MG63 (cell line): ENCODE results near the gene RASD1. TPM values are rescaled to one million over a fixed set of nuclear protein-coding genes. Genes with fewer than 3 reads are reported as not detected.

Source experiments
- DNase-seq: peaks from one replicate; pipeline ENCODE4 v3.0.0-alpha.2; 2020
- H3K27me3 ChIP-seq: fragments of 250-450 bp; sonication (Bioruptor Pico); 2 replicates; pipeline ENCODE4 v1.5.1; 2020; ENCODE audit warnings: mild to moderate bottlenecking, moderate library complexity
- H3K36me3 ChIP-seq: fragments of 250-450 bp; sonication (Bioruptor Pico); 2 replicates; pipeline ENCODE4 v1.5.1; 2020; ENCODE audit warnings: mild to moderate bottlenecking, moderate library complexity
- H3K4me3 ChIP-seq: fragments of 250-450 bp; sonication (Bioruptor Pico); 2 replicates; pipeline ENCODE4 v1.5.1; 2020; ENCODE audit warnings: mild to moderate bottlenecking, moderate library complexity
- H3K9me3 ChIP-seq: fragments of 250-450 bp; sonication (Bioruptor Pico); 2 replicates; pipeline ENCODE4 v1.5.1; 2020; ENCODE audit warnings: mild to moderate bottlenecking, moderate library complexity
- total RNA-seq: library from RNA; depleted of rRNA; stranded (reverse); fragments of >200 nt; shearing (Covaris generic); gene quantifications from 2 replicates; pipeline ENCODE4 v1.2.3, GENCODE V29; 2014; ENCODE audit warnings: low replicate concordance

Gene RASD1
- total RNA-seq, 1 experiment from 2014 or later = 5.6 TPM

DNA sequence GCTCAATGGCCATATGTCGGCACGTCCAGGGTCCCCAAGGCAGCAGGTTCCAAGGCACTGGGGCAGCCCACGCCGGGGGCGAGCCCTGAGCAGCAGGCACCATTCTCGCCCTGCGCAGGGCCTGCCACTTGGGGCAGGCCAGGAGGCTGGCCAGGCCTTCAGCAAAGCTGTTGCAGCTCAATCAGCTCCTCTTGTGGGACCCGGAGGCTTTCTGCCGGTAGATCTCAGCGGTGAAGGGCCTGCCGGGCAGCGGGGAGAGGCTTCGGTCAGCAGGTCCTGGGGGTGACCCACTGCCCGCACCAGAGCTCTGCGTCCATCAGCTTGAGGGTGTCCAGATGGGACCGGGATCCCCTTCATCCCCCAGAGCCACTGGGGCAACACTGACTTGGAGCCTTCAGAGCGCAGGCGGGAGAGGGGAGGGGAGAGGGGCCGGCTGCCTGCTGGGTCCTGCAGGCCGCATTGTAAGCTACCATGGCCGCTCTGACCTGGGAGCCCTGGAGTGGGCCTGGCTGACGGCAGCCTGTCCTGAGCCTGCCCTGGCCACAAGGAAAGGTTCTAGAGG lies 9.5 kb upstream of the RASD1 start:
- no peak for DNase-seq
- no peaks in the 10 kb centered on the region for H3K36me3 ChIP-seq
- H3K9me3 ChIP-seq = no peaks in the 10 kb centered on the region

DNA sequence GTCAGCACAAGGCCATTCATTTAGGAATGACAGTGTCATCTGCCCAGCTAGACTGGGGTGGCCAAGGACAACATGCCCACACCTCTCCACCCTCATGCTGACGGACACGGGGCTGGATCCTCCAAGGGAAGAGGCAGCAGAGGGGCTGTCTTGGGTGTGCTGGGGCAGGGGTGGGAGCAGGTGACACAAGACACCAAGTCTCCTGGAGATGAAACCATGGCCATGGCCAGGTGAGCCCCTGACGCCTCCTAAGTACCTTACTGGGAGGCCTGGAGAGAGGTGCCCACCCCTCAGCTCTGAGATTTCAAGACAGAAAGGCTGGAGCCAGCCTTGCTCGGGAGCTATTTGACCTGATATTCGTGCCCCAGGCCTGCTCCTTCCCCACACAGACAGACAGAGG lies 9.0 kb upstream of the RASD1 start:
- Histone ChIP-seq H3K4me3 (no peak overlapping the region), H3K27me3 (no peaks in the 10 kb centered on the region), H3K9me3 (no peaks in the 10 kb centered on the region), H3K36me3 (no peaks in the 10 kb centered on the region)
- DNase-seq = no peak

More for the DNA sequence above, 9.5 kb upstream of the RASD1 start:
- Histone ChIP-seq H3K27me3 (no peaks in the 10 kb centered on the region), H3K4me3 (no peak overlapping the region)

GRCh38 chr17:17504341-17505140 lies 8.3 kb upstream of the RASD1 start:
- no peak overlapping the region for H3K4me3 ChIP-seq
- H3K9me3 ChIP-seq = no peaks in the 10 kb centered on the region
- DNase-seq = no peak
- H3K36me3 ChIP-seq = no peaks in the 10 kb centered on the region
- H3K27me3 ChIP-seq = no peaks in the 10 kb centered on the region

GRCh38 chr17:17503566-17504130 lies 7.5 kb upstream of the RASD1 start:
- DNase-seq = no peak
- no peaks in the 10 kb centered on the region for H3K9me3 ChIP-seq
- no peaks in the 10 kb centered on the region for H3K36me3 ChIP-seq
- no peaks in the 10 kb centered on the region for H3K27me3 ChIP-seq
- H3K4me3 ChIP-seq = no peak overlapping the region

- no peaks in the 10 kb centered on the region for H3K9me3 ChIP-seq
- DNase-seq = no peak
- no peaks in the 10 kb centered on the region for H3K36me3 ChIP-seq
- H3K4me3 ChIP-seq = no peak overlapping the region
- no peaks in the 10 kb centered on the region for H3K27me3 ChIP-seq
These were observed 6.8 kb upstream of the RASD1 start for GRCh38 chr17:17502741-17503565.

DNA sequence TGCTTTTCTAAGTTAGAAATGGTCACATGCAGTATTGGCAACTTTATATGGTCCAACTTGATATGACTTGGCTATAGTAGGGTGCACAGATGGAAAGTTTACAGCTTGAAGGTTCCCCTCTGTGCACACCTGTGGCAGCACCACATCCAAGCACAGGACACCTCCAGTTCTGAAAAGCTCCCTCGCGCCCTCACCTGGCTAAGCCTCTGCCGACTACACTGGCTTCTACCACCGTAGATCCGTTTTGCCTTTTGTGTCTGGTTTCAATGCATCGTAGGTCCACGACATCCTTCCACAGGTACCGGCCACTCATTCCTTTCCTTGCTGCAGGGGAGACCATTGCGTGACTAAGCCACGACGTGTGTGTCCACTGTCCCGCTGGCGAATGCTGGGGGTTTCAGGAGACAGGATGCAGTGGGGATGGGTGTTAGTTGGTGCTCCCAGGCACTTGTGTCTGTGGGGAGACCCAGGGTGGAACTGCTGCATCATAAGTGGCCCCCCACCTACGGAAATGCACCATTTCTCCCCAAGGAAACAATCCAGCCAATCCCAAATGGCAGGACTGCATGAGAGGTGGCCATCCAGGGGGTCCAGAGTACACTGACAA lies 4.9 kb upstream of the RASD1 start:
- Histone ChIP-seq H3K36me3 (no peaks in the 10 kb centered on the region), H3K27me3 (no peaks in the 10 kb centered on the region), H3K4me3 (no peak overlapping the region), H3K9me3 (no peaks in the 10 kb centered on the region)
- no peak for DNase-seq

GRCh38 chr17:17499402-17500145 lies 3.4 kb upstream of the RASD1 start:
- no peaks in the 10 kb centered on the region for H3K9me3 ChIP-seq
- H3K4me3 ChIP-seq = no peak overlapping the region
- no peaks in the 10 kb centered on the region for H3K27me3 ChIP-seq
- no peak for DNase-seq
- H3K36me3 ChIP-seq = no peaks in the 10 kb centered on the region

GRCh38 chr17:17498606-17499301 lies 2.6 kb upstream of the RASD1 start:
- no peaks in the 10 kb centered on the region for H3K36me3 ChIP-seq
- H3K27me3 ChIP-seq = no peaks in the 10 kb centered on the region
- DNase-seq = no peak
- H3K9me3 ChIP-seq = no peaks in the 10 kb centered on the region
- H3K4me3 ChIP-seq = no peak overlapping the region

DNA sequence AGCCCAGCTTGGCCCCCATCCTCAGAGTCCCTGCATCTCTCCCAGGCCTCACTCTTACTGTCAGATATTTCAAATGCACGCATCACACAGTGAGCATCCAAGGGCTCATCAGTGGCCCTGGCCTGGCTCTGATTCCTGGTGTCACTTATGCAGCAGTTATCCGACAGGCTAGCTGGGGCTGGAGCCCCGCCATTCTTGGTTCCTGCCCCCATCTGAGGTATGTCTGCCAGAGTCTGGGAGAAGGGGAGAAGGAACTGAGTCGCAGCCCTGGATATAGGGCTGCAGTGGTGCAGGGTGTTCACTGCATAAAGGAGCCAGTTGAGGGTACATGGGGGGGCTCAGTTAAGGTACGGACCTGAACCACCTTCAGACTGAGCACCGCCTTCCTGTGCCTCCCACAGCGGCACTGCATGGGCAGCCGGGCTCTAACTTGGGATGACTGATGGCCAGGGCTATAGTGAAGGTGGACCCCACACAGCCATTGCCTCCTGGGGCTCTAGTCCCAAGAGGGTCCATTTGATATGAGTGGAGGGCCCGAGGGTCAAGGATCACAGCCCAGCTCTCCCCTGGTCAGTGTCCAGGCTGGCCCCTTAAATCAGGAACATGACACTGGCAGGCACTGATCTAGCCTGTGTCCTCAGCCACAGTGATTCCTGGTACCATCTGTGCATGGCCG lies 1.8 kb upstream of the RASD1 start:
- DNase-seq = no peak
- H3K4me3 ChIP-seq = no peak overlapping the region
- no peaks in the 10 kb centered on the region for H3K27me3 ChIP-seq
- H3K36me3 ChIP-seq = no peaks in the 10 kb centered on the region
- H3K9me3 ChIP-seq = no peaks in the 10 kb centered on the region

- H3K4me3 ChIP-seq = no peak overlapping the region
- H3K36me3 ChIP-seq = no peaks in the 10 kb centered on the region
- no peaks in the 10 kb centered on the region for H3K27me3 ChIP-seq
- H3K9me3 ChIP-seq = no peaks in the 10 kb centered on the region
- DNase-seq = no peak
These were observed 1.1 kb upstream of the RASD1 start for GRCh38 chr17:17497065-17497844.

- no peak for DNase-seq
- H3K36me3 ChIP-seq = no peaks in the 10 kb centered on the region
- H3K27me3 ChIP-seq = no peaks in the 10 kb centered on the region
These were observed 533 bp downstream of the RASD1 start for GRCh38 chr17:17495536-17496188.

GRCh38 chr17:17494870-17495535 lies 1.2 kb downstream of the RASD1 start:
- Histone ChIP-seq H3K4me3 (no peak overlapping the region), H3K9me3 (no peaks in the 10 kb centered on the region), H3K36me3 (no peaks in the 10 kb centered on the region), H3K27me3 (no peaks in the 10 kb centered on the region)
- DNase-seq = no peak

More at GRCh38 chr17:17495536-17496188, 533 bp downstream of the RASD1 start:
- peak overlapping the region; percentile 52 for H3K4me3 ChIP-seq
- no peaks in the 10 kb centered on the region for H3K9me3 ChIP-seq

GRCh38 chr17:17494499-17494869 lies 1.7 kb downstream of the RASD1 start:
- DNase-seq = no peak
- Histone ChIP-seq H3K36me3 (no peaks in the 10 kb centered on the region), H3K9me3 (no peaks in the 10 kb centered on the region), H3K27me3 (no peaks in the 10 kb centered on the region), H3K4me3 (no peak overlapping the region)

DNA sequence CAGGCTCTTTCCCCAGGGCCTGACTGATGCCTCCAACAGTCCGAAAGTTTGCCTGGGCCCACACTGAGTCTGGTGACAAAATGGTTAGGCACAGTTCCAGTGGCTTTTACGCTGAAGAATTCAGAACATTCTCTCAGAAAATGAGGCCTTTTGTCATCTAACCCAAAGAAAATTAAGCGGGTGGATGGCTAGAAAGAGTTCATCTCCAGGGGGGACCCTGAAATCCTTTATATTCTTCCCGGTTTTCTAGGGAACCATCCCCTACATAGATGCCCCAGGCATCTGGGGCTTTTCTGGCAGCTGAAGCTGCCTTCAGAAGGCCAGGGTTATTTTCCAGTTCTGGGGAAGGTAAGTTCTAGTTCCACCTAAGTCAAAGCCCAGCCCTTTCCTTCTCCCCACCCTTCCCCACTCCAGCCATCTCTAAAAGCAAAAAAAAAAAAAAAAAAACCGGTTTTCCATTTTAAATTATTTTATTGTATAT lies 2.2 kb downstream of the RASD1 start:
- H3K27me3 ChIP-seq = no peaks in the 10 kb centered on the region
- H3K4me3 ChIP-seq = no peak overlapping the region
- no peak for DNase-seq
- H3K36me3 ChIP-seq = no peaks in the 10 kb centered on the region
- no peaks in the 10 kb centered on the region for H3K9me3 ChIP-seq
